IMR-90 (cell line): Measurements from ENCODE around the gene GPR107. TPM values are rescaled to one million over a fixed set of nuclear protein-coding genes. Genes with fewer than 3 reads are reported as not detected.
"Not testable (repeated sequence)": the region's sequence is repeated elsewhere in the genome, so short reads cannot be mapped to it uniquely, and the experiment has no call there.

ENCODE experiments used
- ATAC-seq: fragments of 200-7000 bp; cut with Tn5 transposase; 2 replicates; pipeline ENCODE4 v1.9.1; 2020; ENCODE audit warnings: low read depth, mild to moderate bottlenecking, moderate library complexity
- BruUV-seq: library from RNA; stranded (reverse); fragments of 400-500 nt; replicated peaks from 2 replicates; lab custom pipeline; 2021; lab: Mats Ljungman, UMichigan
- CTCF ChIA-PET: fragments of 300-600 bp; formaldehyde crosslinking; extraction: SDS; loops from one replicate; lab custom pipeline; 2021; ENCODE audit warnings: antibody characterized with exemption; lab: Yijun Ruan, JAX
- POLR2A ChIA-PET: fragments of 300-600 bp; sonication (Branson Sonifier 250); formaldehyde crosslinking; loops from one replicate; lab custom pipeline; 2022; ENCODE audit warnings: antibody characterized with exemption; ENCODE audit not compliant: unreplicated experiment; lab: Charles Lee
- DNase-seq: peaks from one replicate; pipeline ENCODE4 v3.0.0; 2013
- H2AFZ ChIP-seq: replicated peaks from 2 replicates; pipeline ENCODE3; 2013; ENCODE audit warnings: low read length, mild to moderate bottlenecking; ENCODE audit not compliant: poor library complexity
- H2AK5ac ChIP-seq: 2 replicates; pipeline ENCODE4 v1.6.1; 2013; ENCODE audit warnings: low read depth, low read length, inconsistent platforms
- H2AK9ac ChIP-seq: replicated peaks from 2 replicates; pipeline ENCODE3; 2013; ENCODE audit warnings: mild to moderate bottlenecking, low read depth, low read length, moderate library complexity; ENCODE audit not compliant: poor library complexity
- H2BK120ac ChIP-seq: 2 replicates; pipeline ENCODE4 v1.6.1; 2013; ENCODE audit warnings: low read depth, low read length, inconsistent platforms
- H2BK15ac ChIP-seq: 3 replicates; pipeline ENCODE4 v1.6.1; 2013; ENCODE audit warnings: low read depth, low read length, inconsistent platforms
- H2BK20ac ChIP-seq: 2 replicates; pipeline ENCODE4 v1.6.1; 2013; ENCODE audit warnings: low read depth, mild to moderate bottlenecking, inconsistent platforms, low read length, moderate library complexity
- H2BK5ac ChIP-seq: 2 replicates; pipeline ENCODE4 v1.6.1; 2013; ENCODE audit warnings: mild to moderate bottlenecking, low read depth, low read length, inconsistent platforms; ENCODE audit not compliant: poor library complexity, severe bottlenecking
- H3K14ac ChIP-seq: replicated peaks from 2 replicates; pipeline ENCODE4 v1.6.1; 2013; ENCODE audit warnings: low read depth, low read length, inconsistent platforms
- H3K18ac ChIP-seq: 2 replicates; pipeline ENCODE4 v1.6.1; 2013; ENCODE audit warnings: low read depth, low read length, control low read depth
- H3K23ac ChIP-seq: 2 replicates; pipeline ENCODE4 v1.6.1; 2013; ENCODE audit warnings: low read depth, low read length, inconsistent platforms
- H3K27ac ChIP-seq: 2 replicates; pipeline ENCODE4 v1.5.1; 2013; ENCODE audit warnings: mild to moderate bottlenecking, control low read depth, low read length; ENCODE audit not compliant: insufficient read depth
- H3K27me3 ChIP-seq: 2 replicates; pipeline ENCODE4 v1.6.1; 2013; ENCODE audit warnings: low read length; ENCODE audit not compliant: control insufficient read depth, insufficient read depth
- H3K36me3 ChIP-seq: 2 replicates; pipeline ENCODE4 v1.6.1; 2013; ENCODE audit warnings: low read length, mixed read lengths; ENCODE audit not compliant: control insufficient read depth, insufficient read depth
- H3K4ac ChIP-seq: 2 replicates; pipeline ENCODE4 v1.6.1; 2013; ENCODE audit warnings: low read depth, low read length, inconsistent platforms
- H3K4me1 ChIP-seq: 2 replicates; pipeline ENCODE4 v1.6.1; 2013; ENCODE audit warnings: low read length, mixed read lengths; ENCODE audit not compliant: control insufficient read depth, insufficient read depth
- H3K4me2 ChIP-seq: 2 replicates; pipeline ENCODE4 v1.6.1; 2013; ENCODE audit warnings: low read depth, mild to moderate bottlenecking, control low read depth, low read length, moderate library complexity
- H3K4me3 ChIP-seq: 2 replicates; pipeline ENCODE4 v1.5.1; 2013; ENCODE audit warnings: low read depth, mild to moderate bottlenecking, control low read depth, low read length, moderate library complexity; ENCODE audit not compliant: insufficient read depth
- H3K56ac ChIP-seq: 2 replicates; pipeline ENCODE4 v1.6.1; 2013; ENCODE audit warnings: low read length, inconsistent platforms; ENCODE audit not compliant: insufficient read depth; ENCODE audit errors: extremely low read depth
- H3K79me1 ChIP-seq, 2 experiments: 2 replicates each; pipeline ENCODE4 v1.6.1; 2013; ENCODE audit warnings: low read length in 2 of 2, inconsistent platforms in 1 of 2, low read depth in 1 of 2
- H3K9ac ChIP-seq: 2 replicates; pipeline ENCODE4 v1.6.1; 2013; ENCODE audit warnings: low read depth, low read length, control low read depth
- H3K9me1 ChIP-seq: 2 replicates; pipeline ENCODE4 v1.6.1; 2013; ENCODE audit warnings: low read length, inconsistent platforms; ENCODE audit not compliant: insufficient read depth
- H3K9me3 ChIP-seq: 2 replicates; pipeline ENCODE4 v1.6.1; 2013; ENCODE audit warnings: low read length; ENCODE audit not compliant: control insufficient read depth, insufficient read depth
- H4K20me1 ChIP-seq: 2 replicates; pipeline ENCODE4 v1.6.1; 2013; ENCODE audit warnings: low read length, inconsistent platforms; ENCODE audit not compliant: insufficient read depth
- H4K5ac ChIP-seq: 2 replicates; pipeline ENCODE4 v1.6.1; 2013; ENCODE audit warnings: mild to moderate bottlenecking, low read depth, low read length, control low read depth
- H4K8ac ChIP-seq, 2 experiments: 2 replicates each; pipeline ENCODE4 v1.6.1; 2013; ENCODE audit warnings: low read depth in 2 of 2, low read length in 2 of 2, control low read depth in 1 of 2, inconsistent platforms in 1 of 2
- H4K91ac ChIP-seq: 2 replicates; pipeline ENCODE4 v1.6.1; 2013; ENCODE audit warnings: low read depth, low read length, inconsistent platforms; ENCODE audit not compliant: insufficient read depth
- BHLHE40 ChIP-seq: fragments of 150-350 bp; IDR thresholded peaks from 2 replicates; pipeline ENCODE4 v1.6.1; 2016; ENCODE audit warnings: mild to moderate bottlenecking, low read depth, low read length
- ELK1 ChIP-seq: fragments of 150-350 bp; IDR thresholded peaks from 2 replicates; pipeline ENCODE4 v1.6.1; 2016; ENCODE audit warnings: low read depth, mild to moderate bottlenecking, low read length, moderate library complexity, borderline replicate concordance
- MAFK ChIP-seq: IDR thresholded peaks from 2 replicates; pipeline ENCODE4 v1.6.1; 2012; ENCODE audit warnings: low read depth, low read length, improper control_type of control experiment
- WGBS, 2 experiments: methylation state at CpG; one replicate each; pipeline versions ENCODE4 v1.1.5 to v1.1.7; 2013; ENCODE audit warnings: missing lambda C conversion rate in 2 of 2; ENCODE audit not compliant: insufficient read length in 1 of 2; ENCODE audit errors: extremely low coverage in 2 of 2; 5-methylcytosine and 5-hydroxymethylcytosine counted together
- dilution Hi-C: fragments of 300-500 bp; cut with HindIII; formaldehyde crosslinking; loops from one replicate; pipeline ENCODE4 v1.14.3; 2018; ENCODE audit warnings: low sequenced_read_pairs; ENCODE audit not compliant: unreplicated experiment
- in situ Hi-C: fragments of 300-500 bp; cut with MboI; formaldehyde crosslinking; loops from 3 replicates; pipeline ENCODE4 v1.14.3; 2019; ENCODE audit warnings: low sequenced_read_pairs, inconsistent platforms, mixed read lengths
- intact Hi-C: fragments of 100-400 bp; cut with micrococcal nuclease; formaldehyde crosslinking; loops from 2 replicates; pipeline ENCODE4 v1.10.0; 2022
- polyA plus RNA-seq, 3 experiments: library from polyadenylated mRNA; depleted of rRNA; stranded (reverse); fragments of >200 nt; gene quantifications; 2 replicates each; pipeline ENCODE4 v1.2.3, GENCODE V29; 2012; ENCODE audit warnings: low replicate concordance in 1 of 3
- total RNA-seq: library from RNA; depleted of rRNA; stranded (reverse); fragments of >200 nt; gene quantifications from 2 replicates; pipeline ENCODE4 v1.2.3, GENCODE V29; 2012

The GPR107 gene
- total and polyA plus RNA-seq, 2 of the 4 experiments (the other 2 are of a cell fraction): 16.7 to 21.6 TPM

GRCh38 chr9:130017076-130017475 is 36.6 kb upstream of the GPR107 start:
- Histone ChIP-seq H2AK9ac (no peak overlapping the region), H4K20me1 (peaks cover 39% of the 10 kb centered on the region), H3K4ac (no peak overlapping the region), H2AK5ac (no peak overlapping the region), H2BK120ac (no peak overlapping the region), H3K9me1 (no peaks in the 10 kb centered on the region), H3K27me3 (peaks cover 2% of the 10 kb centered on the region; the same call in 1 of the 2 replicates), H2BK20ac (no peak overlapping the region), H2BK15ac (no peak overlapping the region), H2AFZ (no peak overlapping the region), H3K56ac (no peak overlapping the region), H4K5ac (no peak overlapping the region), H4K8ac (no peak overlapping the region), H3K14ac (no peak overlapping the region), H3K36me3 (no peaks in the 10 kb centered on the region), H3K4me1 (peaks cover 5% of the 10 kb centered on the region; the same call in 1 of the 2 replicates), H3K18ac (no peak overlapping the region), H3K79me1 (peaks cover 12 to 16% of the 10 kb centered on the region in 2 experiments; a peak in 3 of 4 replicates), H3K4me3 (no peak overlapping the region), H2BK5ac (no peak overlapping the region), H3K9ac (no peak overlapping the region), H3K23ac (no peak overlapping the region), H3K9me3 (peaks cover 3% of the 10 kb centered on the region; the same call in 1 of the 2 replicates), H3K4me2 (peak overlapping the region; percentile 23; the same call in 1 of the 2 replicates), H4K91ac (no peak overlapping the region), H3K27ac (no peak overlapping the region)
- POLR2A ChIA-PET: interaction anchor here (0.5 to 0.6 kb wide), 2 partner anchors 23 to 26 kb away, joined by 8 to 10 read pairs; partner anchors contain the start of gene FNBP1
- in situ Hi-C loops: no loop called here
- no TSS peak for BruUV-seq
- no CpG with 5 or more reads among the region's 2 CpGs for WGBS, 2 experiments
- intact Hi-C loops: no loop called here
- TF ChIP-seq MAFK: no peak
- TF ChIP-seq ELK1: no peak
- no peak for TF ChIP-seq BHLHE40
- DNase-seq (peak; percentile 27), ATAC-seq (peak; percentile 49)
- CTCF ChIA-PET: interaction anchor here (1.1 kb wide), 1 partner anchor 107 kb away, joined by 3 read pairs; no protein-coding TSS in a partner anchor
- dilution Hi-C loops: no loop called here

- H2AK5ac ChIP-seq, H3K4me3 ChIP-seq, H3K56ac ChIP-seq, H3K27ac ChIP-seq, H2AFZ ChIP-seq, BruUV-seq, in situ Hi-C loops, H3K4me2 ChIP-seq, H3K4ac ChIP-seq, H2BK20ac ChIP-seq, intact Hi-C loops, H3K27me3 ChIP-seq, H4K8ac ChIP-seq, DNase-seq, H3K36me3 ChIP-seq, H3K9me1 ChIP-seq, H3K9me3 ChIP-seq, H2BK120ac ChIP-seq, H3K9ac ChIP-seq, H3K14ac ChIP-seq, H3K18ac ChIP-seq, ATAC-seq, H4K91ac ChIP-seq, H2BK15ac ChIP-seq, dilution Hi-C loops, H3K4me1 ChIP-seq, H2BK5ac ChIP-seq, H4K5ac ChIP-seq, H3K23ac ChIP-seq, H2AK9ac ChIP-seq: not testable (repeated sequence)
- POLR2A ChIA-PET: interaction anchor here (0.6 kb wide), 1 partner anchor 23 kb away, joined by 10 read pairs; no protein-coding TSS in a partner anchor
- Histone ChIP-seq H3K79me1 (peaks cover 13 to 14% of the 10 kb centered on the region in 2 experiments; a peak in 3 of 4 replicates), H4K20me1 (peaks cover 39% of the 10 kb centered on the region)
- WGBS, 2 experiments: 100% methylated on average over 1 of the region's 8 CpGs; no CpG with 5 or more reads in 1 of the 2 experiments
- CTCF ChIA-PET: interaction anchor here (0.6 to 1.1 kb wide), 2 partner anchors 44 to 108 kb away, joined by 3 read pairs; no protein-coding TSS in a partner anchor
Observed at GRCh38 chr9:130017510-130017909, 36.2 kb upstream of the GPR107 start.
